NCI-H187 treated with DMSO at 0.1 percent for 48 hours (cell line): ENCODE results near the gene RGS3.
"Not testable (repeated sequence)": the region's sequence is repeated elsewhere in the genome, so short reads cannot be mapped to it uniquely, and the experiment has no call there.

Experiments used
- DNase-seq: peaks from one replicate; lab custom pipeline; 2025; lab: John Stamatoyannopoulos, UW

RGS3 gene

GRCh38 chr9:113635586-113635985 is 172.1 kb downstream of the RGS3 start:
- DNase-seq: no peak

- no peak for DNase-seq
Measured at GRCh38 chr9:113636165-113636564, 172.6 kb downstream of the RGS3 start.

GRCh38 chr9:113636693-113637092 is 173.2 kb downstream of the RGS3 start:
- no peak for DNase-seq

GRCh38 chr9:113638490-113638889 is 175.0 kb downstream of the RGS3 start:
- no peak for DNase-seq

GRCh38 chr9:113638897-113639296 is 175.4 kb downstream of the RGS3 start:
- DNase-seq: no peak

- DNase-seq: not testable (repeated sequence)
Measured at GRCh38 chr9:113639411-113639970, 176.0 kb downstream of the RGS3 start.

GRCh38 chr9:113640418-113640817 is 176.9 kb downstream of the RGS3 start:
- DNase-seq: no peak

- DNase-seq: no peak
Measured at GRCh38 chr9:113641100-113641885, 177.8 kb downstream of the RGS3 start.

- no peak for DNase-seq
Measured at GRCh38 chr9:113644321-113644720, 180.8 kb downstream of the RGS3 start.

GRCh38 chr9:113645227-113645977 is 181.9 kb downstream of the RGS3 start:
- DNase-seq: no peak

GRCh38 chr9:113645978-113646253 is 182.4 kb downstream of the RGS3 start:
- no peak for DNase-seq

- DNase-seq: no peak
Measured at GRCh38 chr9:113646491-113646890, 183.0 kb downstream of the RGS3 start.
